ENCODE measurements around the gene C1QA. TPM values are rescaled to one million over a fixed set of nuclear protein-coding genes. Genes with fewer than 3 reads are reported as not detected.
A peak's percentile ranks its signal among the peaks of the same experiment; 100 is the strongest.

Gene C1QA
- total RNA-seq, 3 donors from 2014 or later: 0.38 to 0.95 TPM; not detected in 1

GRCh38 chr1:22601610-22602009, 34.8 kb upstream of the C1QA start:
- no peaks in the 10 kb centered on the region for H3K36me3 Mint-ChIP-seq (ENCODE audit: insufficient read depth)
- ATAC-seq: no peak
- peaks cover 30% of the 10 kb centered on the region for H3K27me3 Mint-ChIP-seq (ENCODE audit: low read depth)
- H3K9me3 Mint-ChIP-seq: no peaks in the 10 kb centered on the region
- no peak overlapping the region for H3K4me3 Mint-ChIP-seq
- H3K4me1 Mint-ChIP-seq (ENCODE audit: low read depth): no peaks in the 10 kb centered on the region
- no peak for DNase-seq

GRCh38 chr1:22602060-22602740, 34.2 kb upstream of the C1QA start:
- Mint-ChIP-seq H3K27me3 (ENCODE audit: low read depth) (peaks cover 33% of the 10 kb centered on the region), H3K4me3 (no peak overlapping the region), H3K36me3 (ENCODE audit: insufficient read depth) (no peaks in the 10 kb centered on the region), H3K9me3 (no peaks in the 10 kb centered on the region), H3K4me1 (ENCODE audit: low read depth) (no peaks in the 10 kb centered on the region)
- ATAC-seq (no peak), DNase-seq (no peak)

DNA sequence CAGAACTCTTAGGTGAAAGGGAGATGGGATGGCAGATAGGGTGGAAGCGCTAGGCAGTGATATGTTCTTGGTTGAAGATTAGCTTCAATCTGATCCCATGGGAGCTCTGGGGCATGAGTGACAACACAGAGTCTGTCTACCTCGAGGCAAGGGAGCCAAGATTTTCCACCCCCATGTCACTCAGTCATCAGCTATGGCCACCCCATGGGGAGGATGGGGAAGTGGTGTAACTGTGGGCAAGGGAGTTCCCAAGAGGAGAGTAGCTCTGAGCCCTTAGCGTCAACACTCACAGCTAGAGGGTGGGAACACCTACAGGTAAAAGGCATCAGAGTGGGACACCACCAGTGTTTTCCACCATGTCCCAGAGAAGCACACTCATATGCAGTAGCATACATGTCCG, 30.3 kb upstream of the C1QA start:
- Mint-ChIP-seq H3K36me3 (ENCODE audit: insufficient read depth) (no peaks in the 10 kb centered on the region), H3K4me1 (ENCODE audit: low read depth) (no peaks in the 10 kb centered on the region), H3K9me3 (no peaks in the 10 kb centered on the region), H3K4me3 (no peak overlapping the region), H3K27me3 (ENCODE audit: low read depth) (peaks cover 59% of the 10 kb centered on the region)
- no peak for DNase-seq
- ATAC-seq: no peak

- no peaks in the 10 kb centered on the region for H3K9me3 Mint-ChIP-seq
These were observed 29.3 kb upstream of the C1QA start for GRCh38 chr1:22607154-22607553.

DNA sequence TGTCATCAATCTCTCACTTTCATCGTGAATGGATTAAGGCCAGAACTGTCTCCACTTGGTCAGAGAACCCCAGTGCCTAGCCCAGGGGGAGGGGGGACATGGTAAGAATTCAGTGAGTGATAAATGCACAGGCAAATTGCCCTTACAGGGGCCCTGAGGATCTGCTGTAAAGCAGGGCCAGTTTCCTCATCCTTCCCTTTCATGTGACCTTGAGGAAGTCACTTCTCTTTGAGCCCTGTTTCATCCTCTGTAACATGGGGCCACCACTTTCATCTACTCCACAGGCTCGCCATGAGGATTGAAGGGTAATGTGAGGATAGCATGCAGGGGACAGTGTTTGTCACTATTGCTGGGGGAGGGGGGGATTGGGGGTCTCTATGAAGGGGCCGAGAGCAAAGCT, 28.1 kb upstream of the C1QA start:
- no peak overlapping the region for H3K4me3 Mint-ChIP-seq
- H3K27me3 Mint-ChIP-seq (ENCODE audit: low read depth): peaks cover 63% of the 10 kb centered on the region
- no peaks in the 10 kb centered on the region for H3K9me3 Mint-ChIP-seq
- H3K4me1 Mint-ChIP-seq (ENCODE audit: low read depth): no peaks in the 10 kb centered on the region
- DNase-seq (no peak), ATAC-seq (no peak)
- no peaks in the 10 kb centered on the region for H3K36me3 Mint-ChIP-seq (ENCODE audit: insufficient read depth)

More at GRCh38 chr1:22607154-22607553, 29.3 kb upstream of the C1QA start:
- ATAC-seq (no peak), DNase-seq (no peak)
- H3K27me3 Mint-ChIP-seq (ENCODE audit: low read depth): peaks cover 61% of the 10 kb centered on the region
- H3K4me1 Mint-ChIP-seq (ENCODE audit: low read depth): no peaks in the 10 kb centered on the region
- H3K4me3 Mint-ChIP-seq: no peak overlapping the region
- H3K36me3 Mint-ChIP-seq (ENCODE audit: insufficient read depth): no peaks in the 10 kb centered on the region

DNA sequence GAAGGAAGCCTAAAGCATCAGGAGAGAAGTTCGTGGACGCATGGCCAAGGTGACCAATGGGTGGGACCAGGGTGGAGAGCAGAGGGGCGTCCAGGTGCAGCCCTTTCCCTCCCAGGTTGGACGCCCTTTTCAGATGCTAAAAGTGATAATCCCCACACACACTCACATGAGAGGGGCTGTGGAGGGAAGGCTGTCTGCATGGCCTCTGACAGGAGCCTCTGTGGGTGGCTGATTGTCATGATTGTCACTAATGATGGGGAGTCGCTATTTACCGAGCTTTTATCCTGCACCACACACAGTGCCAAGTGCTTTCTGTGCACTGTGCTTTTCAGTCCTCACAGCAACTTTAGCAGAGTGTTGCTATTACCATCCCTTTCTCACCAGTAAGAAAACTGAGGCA, 27.1 kb upstream of the C1QA start:
- Mint-ChIP-seq H3K27me3 (ENCODE audit: low read depth) (peaks cover 58% of the 10 kb centered on the region), H3K9me3 (no peaks in the 10 kb centered on the region)

DNA sequence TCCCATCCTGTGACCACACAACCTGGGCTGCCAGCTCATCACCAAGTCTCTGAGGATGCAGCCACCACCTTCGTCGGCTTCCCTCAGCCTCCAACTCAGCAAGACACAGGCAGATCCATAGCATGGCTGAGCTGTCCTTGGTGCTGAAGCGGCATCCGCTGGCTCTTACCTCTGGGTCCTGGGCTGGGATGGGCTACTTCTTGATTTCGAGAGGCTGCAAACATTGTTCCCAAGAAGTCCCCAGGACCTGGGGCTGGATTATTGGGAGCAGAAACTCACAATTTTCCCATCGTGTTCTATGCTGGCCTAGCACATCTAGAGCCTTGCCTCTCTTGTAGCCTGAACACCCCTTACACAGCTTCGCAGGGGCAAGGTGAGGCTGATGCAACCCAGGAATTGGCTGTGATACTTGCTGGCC, 24.9 kb upstream of the C1QA start:
- no peaks in the 10 kb centered on the region for H3K9me3 Mint-ChIP-seq
- H3K4me1 Mint-ChIP-seq (ENCODE audit: low read depth): no peaks in the 10 kb centered on the region
- H3K4me3 Mint-ChIP-seq: no peak overlapping the region
- no peaks in the 10 kb centered on the region for H3K36me3 Mint-ChIP-seq (ENCODE audit: insufficient read depth)
- DNase-seq: no peak
- ATAC-seq: peak in 1 of 2 donors; percentile 46
- peaks cover 53% of the 10 kb centered on the region for H3K27me3 Mint-ChIP-seq (ENCODE audit: low read depth)

More for the DNA sequence above, 27.1 kb upstream of the C1QA start:
- Mint-ChIP-seq H3K4me1 (ENCODE audit: low read depth) (no peaks in the 10 kb centered on the region), H3K4me3 (no peak overlapping the region), H3K36me3 (ENCODE audit: insufficient read depth) (no peaks in the 10 kb centered on the region)
- DNase-seq (no peak), ATAC-seq (no peak)

- Mint-ChIP-seq H3K4me3 (no peak overlapping the region), H3K4me1 (ENCODE audit: low read depth) (no peaks in the 10 kb centered on the region), H3K36me3 (ENCODE audit: insufficient read depth) (no peaks in the 10 kb centered on the region), H3K27me3 (ENCODE audit: low read depth) (peaks cover 54% of the 10 kb centered on the region), H3K9me3 (no peaks in the 10 kb centered on the region)
- no peak for DNase-seq
- ATAC-seq: no peak
These were observed 23.5 kb upstream of the C1QA start for GRCh38 chr1:22612671-22613571.

GRCh38 chr1:22613572-22613918, 22.9 kb upstream of the C1QA start:
- no peaks in the 10 kb centered on the region for H3K9me3 Mint-ChIP-seq
- H3K27me3 Mint-ChIP-seq (ENCODE audit: low read depth): peaks cover 48% of the 10 kb centered on the region

DNA sequence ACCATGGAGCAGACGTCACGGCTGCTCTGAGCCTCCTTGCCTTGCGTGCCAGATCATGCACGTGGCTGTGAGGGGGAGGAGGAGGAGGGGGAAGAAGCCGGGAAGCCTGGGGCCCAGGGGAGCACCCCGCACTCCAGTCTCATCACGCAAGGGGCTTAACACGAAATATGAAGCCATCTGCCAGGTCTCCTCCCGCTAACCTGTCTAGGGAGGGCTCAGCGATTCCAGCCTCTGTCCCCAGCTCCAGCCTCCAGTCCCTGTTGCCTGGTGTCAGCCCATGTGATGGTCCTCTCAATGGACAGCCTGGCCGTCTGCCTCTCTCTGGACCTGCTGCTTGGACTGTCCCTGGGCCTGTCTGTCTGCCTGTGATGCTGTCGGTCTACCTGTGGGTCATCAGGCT, 22.5 kb upstream of the C1QA start:
- DNase-seq (no peak), ATAC-seq (no peak)
- Mint-ChIP-seq H3K27me3 (ENCODE audit: low read depth) (peaks cover 46% of the 10 kb centered on the region), H3K4me3 (no peak overlapping the region), H3K4me1 (ENCODE audit: low read depth) (no peaks in the 10 kb centered on the region), H3K36me3 (ENCODE audit: insufficient read depth) (no peaks in the 10 kb centered on the region), H3K9me3 (no peaks in the 10 kb centered on the region)

More at GRCh38 chr1:22613572-22613918, 22.9 kb upstream of the C1QA start:
- ATAC-seq: no peak
- H3K36me3 Mint-ChIP-seq (ENCODE audit: insufficient read depth): no peaks in the 10 kb centered on the region
- no peak for DNase-seq
- no peaks in the 10 kb centered on the region for H3K4me1 Mint-ChIP-seq (ENCODE audit: low read depth)
- no peak overlapping the region for H3K4me3 Mint-ChIP-seq

DNA sequence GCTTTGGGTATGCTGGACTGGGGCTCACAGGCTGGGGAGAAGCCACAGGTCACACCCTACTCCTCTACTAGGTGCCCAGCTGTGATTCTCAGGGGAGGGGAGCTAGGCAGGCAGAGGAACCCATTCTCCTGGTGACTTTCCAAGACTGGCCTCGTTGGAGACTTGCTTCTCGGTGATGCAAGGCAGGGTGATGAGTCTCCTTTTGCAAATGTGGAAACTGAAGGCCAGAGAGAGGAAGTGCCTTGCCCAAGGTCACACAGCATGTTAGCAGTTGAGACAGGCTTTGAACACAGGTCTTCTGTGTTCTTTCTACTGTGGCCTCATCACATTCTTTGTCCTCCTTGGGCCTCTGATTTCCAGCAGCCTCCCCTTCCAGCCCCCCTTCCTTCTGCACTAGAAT, 20.5 kb upstream of the C1QA start:
- H3K4me3 Mint-ChIP-seq: no peak overlapping the region
- no peaks in the 10 kb centered on the region for H3K4me1 Mint-ChIP-seq (ENCODE audit: low read depth)

GRCh38 chr1:22616571-22616970, 19.9 kb upstream of the C1QA start:
- no peak for DNase-seq
- no peaks in the 10 kb centered on the region for H3K36me3 Mint-ChIP-seq (ENCODE audit: insufficient read depth)
- no peak for ATAC-seq
- no peaks in the 10 kb centered on the region for H3K9me3 Mint-ChIP-seq
- H3K4me3 Mint-ChIP-seq: no peak overlapping the region
- H3K27me3 Mint-ChIP-seq (ENCODE audit: low read depth): peaks cover 38% of the 10 kb centered on the region
- no peaks in the 10 kb centered on the region for H3K4me1 Mint-ChIP-seq (ENCODE audit: low read depth)

More for the DNA sequence above, 20.5 kb upstream of the C1QA start:
- no peaks in the 10 kb centered on the region for H3K9me3 Mint-ChIP-seq
- ATAC-seq: no peak
- peaks cover 42% of the 10 kb centered on the region for H3K27me3 Mint-ChIP-seq (ENCODE audit: low read depth)
- DNase-seq: no peak
- H3K36me3 Mint-ChIP-seq (ENCODE audit: insufficient read depth): no peaks in the 10 kb centered on the region

GRCh38 chr1:22618056-22618455, 18.4 kb upstream of the C1QA start:
- Mint-ChIP-seq H3K4me1 (ENCODE audit: low read depth) (no peaks in the 10 kb centered on the region), H3K27me3 (ENCODE audit: low read depth) (peaks cover 41% of the 10 kb centered on the region), H3K4me3 (no peak overlapping the region), H3K9me3 (no peaks in the 10 kb centered on the region), H3K36me3 (ENCODE audit: insufficient read depth) (no peaks in the 10 kb centered on the region)
- ATAC-seq: no peak
- DNase-seq: no peak

DNA sequence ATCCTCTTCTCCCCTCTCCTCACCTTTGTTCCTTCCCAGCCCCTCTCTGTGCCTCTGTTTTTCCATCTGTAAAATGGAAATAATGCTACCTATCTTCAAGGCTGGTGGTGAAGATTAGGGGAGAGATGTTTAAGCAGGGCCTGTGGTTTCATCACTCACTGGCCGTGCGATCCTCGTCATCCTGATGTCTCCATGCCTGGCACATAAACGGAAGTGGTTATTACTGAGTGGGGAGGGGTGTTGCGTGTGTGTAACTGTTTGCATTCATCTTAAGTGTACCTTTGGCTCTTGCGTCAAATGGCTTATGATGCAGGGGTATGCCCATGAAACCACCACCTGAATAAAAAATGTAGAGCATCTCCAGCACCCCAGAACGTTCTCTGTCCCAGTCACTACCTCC, 17.2 kb upstream of the C1QA start:
- Mint-ChIP-seq H3K27me3 (ENCODE audit: low read depth) (peaks cover 36% of the 10 kb centered on the region), H3K36me3 (ENCODE audit: insufficient read depth) (no peaks in the 10 kb centered on the region), H3K9me3 (no peaks in the 10 kb centered on the region), H3K4me1 (ENCODE audit: low read depth) (no peaks in the 10 kb centered on the region), H3K4me3 (no peak overlapping the region)
- DNase-seq (no peak), ATAC-seq (no peak)

DNA sequence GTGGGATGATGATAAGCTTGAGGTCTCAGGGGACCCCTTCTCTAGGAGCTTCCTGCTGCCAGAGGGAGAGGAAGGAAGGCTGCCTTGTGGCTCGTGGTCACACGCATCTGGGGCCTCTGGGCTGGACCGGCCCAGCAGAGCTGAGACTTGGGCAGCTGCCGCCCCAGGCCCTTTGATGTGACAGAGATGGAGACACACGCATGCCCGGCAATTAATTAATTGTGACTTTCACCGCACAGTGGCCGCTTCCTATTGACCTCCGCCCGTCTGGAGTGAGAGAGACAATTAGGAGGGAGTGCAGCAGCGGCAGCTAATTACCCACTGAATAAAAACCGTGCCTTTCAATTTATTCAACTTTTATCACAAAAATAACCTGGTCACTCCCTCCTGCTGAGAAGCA, 16.6 kb upstream of the C1QA start:
- no peak overlapping the region for H3K4me3 Mint-ChIP-seq
- ATAC-seq (no peak), DNase-seq (no peak)
- no peaks in the 10 kb centered on the region for H3K9me3 Mint-ChIP-seq
- no peaks in the 10 kb centered on the region for H3K4me1 Mint-ChIP-seq (ENCODE audit: low read depth)
- no peaks in the 10 kb centered on the region for H3K36me3 Mint-ChIP-seq (ENCODE audit: insufficient read depth)
- peaks cover 36% of the 10 kb centered on the region for H3K27me3 Mint-ChIP-seq (ENCODE audit: low read depth)
